ENCODE results near the gene USP15. TPM values are rescaled to one million over a fixed set of nuclear protein-coding genes. Genes with fewer than 3 reads are reported as not detected.

USP15 gene
- total and polyA plus RNA-seq, 2 of the 8 experiments (the other 6 are each of a cell fraction or from before 2014, with no cell fraction given): 12.7 to 38.6 TPM

- Histone ChIP-seq H3K27me3 (replicated peaks in 1 of 4; ENCODE audit: control insufficient read depth in 3 of 4, extremely low read depth in 1 of 4, insufficient read depth in 3 of 4, low read length in 3 of 4) (no peaks in the 10 kb centered on the region), H3K9ac (replicated peaks in 1 of 4; ENCODE audit: extremely low read depth in 1 of 4, low read depth in 3 of 4, low read length in 3 of 4) (no peak overlapping the region), H3K79me2 (ENCODE audit: control insufficient read depth in 1 of 2, insufficient read depth in 2 of 2, low read length in 2 of 2) (no peaks in the 10 kb centered on the region), H4K91ac (replicated peaks; ENCODE audit: insufficient read length, low read length) (no peak overlapping the region), H3K4me1 (replicated peaks in 1 of 4; ENCODE audit: control insufficient read depth in 3 of 4, insufficient read depth in 4 of 4, low read length in 3 of 4) (no peaks in the 10 kb centered on the region), H3K36me3 (ENCODE audit: control insufficient read depth in 2 of 4, insufficient read depth in 4 of 4, low read length in 3 of 4) (no peaks in the 10 kb centered on the region), H2BK20ac (ENCODE audit: low read length) (no peak overlapping the region), H3K4ac (replicated peaks; ENCODE audit: insufficient read length, low read depth, low read length) (no peak overlapping the region), H2BK12ac (ENCODE audit: low read depth, low read length) (no peak overlapping the region), H2BK120ac (replicated peaks; ENCODE audit: low read depth, low read length) (no peak overlapping the region), H2AK5ac (ENCODE audit: low read depth, low read length) (no peak overlapping the region), H4K20me1 (replicated peaks in 1 of 2; ENCODE audit: control insufficient read depth in 1 of 2, insufficient read depth in 2 of 2, low read length in 2 of 2) (peaks cover 0 to 1% of the 10 kb centered on the region in 2 experiments), H2BK15ac (ENCODE audit: low read length) (no peak overlapping the region), H2AFZ (ENCODE audit: low read length) (no peak overlapping the region), H3K27ac (ENCODE audit: low read depth, low read length) (no peak overlapping the region), H3K56ac (replicated peaks; ENCODE audit: insufficient read length, low read depth, low read length) (no peak overlapping the region), H4K5ac (ENCODE audit: insufficient read length, low read depth, low read length) (no peak overlapping the region), H3K14ac (ENCODE audit: insufficient read length) (no peak overlapping the region), H3K4me2 (ENCODE audit: insufficient read depth in 1 of 2, low read depth in 2 of 2, low read length in 2 of 2) (no peak overlapping the region), H3K18ac (ENCODE audit: extremely low read depth, low read length) (no peak overlapping the region), H3K23me2 (ENCODE audit: low read depth, low read length) (no peaks in the 10 kb centered on the region), H3K79me1 (ENCODE audit: low read depth, low read length) (no peaks in the 10 kb centered on the region), H3K4me3 (ENCODE audit: extremely low read depth in 1 of 4, insufficient read depth in 2 of 4, low read depth in 3 of 4, low read length in 4 of 4) (no peak overlapping the region), H4K8ac (ENCODE audit: extremely low read depth, insufficient read depth, low read length) (no peak overlapping the region), H3K23ac (ENCODE audit: insufficient read length) (no peak overlapping the region), H2BK5ac (ENCODE audit: low read depth, low read length) (no peak overlapping the region), H3K9me3 (ENCODE audit: insufficient read depth in 2 of 2, low read depth in 1 of 2, low read length in 1 of 2) (no peaks in the 10 kb centered on the region)
- TF ChIP-seq CBX8 (IDR thresholded peaks at IDR 0.05; ENCODE audit: borderline replicate concordance, low read depth, low read length) (no peak), BCL11A (IDR thresholded peaks at IDR 0.05; ENCODE audit: low read depth in 2 of 2, low read length in 2 of 2) (no peak), SIN3A (conservative IDR thresholded peaks at IDR 0.05 in 1 of 2, IDR thresholded peaks at IDR 0.05 in 1 of 2; ENCODE audit: low read depth in 1 of 2, low read length in 2 of 2) (no peak), SP2 (IDR thresholded peaks at IDR 0.05; ENCODE audit: low read length) (no peak), SAP30 (IDR thresholded peaks at IDR 0.05; ENCODE audit: insufficient read depth, insufficient replicate concordance, low read length) (no peak), BRCA1 (IDR thresholded peaks at IDR 0.05; ENCODE audit: low read depth, low read length) (no peak), BACH1 (IDR thresholded peaks at IDR 0.05; ENCODE audit: low read length) (no peak), GABPA (IDR thresholded peaks at IDR 0.05; ENCODE audit: borderline replicate concordance, insufficient read depth, low read length) (no peak), KDM5A (IDR thresholded peaks at IDR 0.05; ENCODE audit: low read length) (no peak), NRF1 (IDR thresholded peaks at IDR 0.05; ENCODE audit: low read depth, low read length) (no peak), TEAD4 (IDR thresholded peaks at IDR 0.05; ENCODE audit: low read depth, low read length) (no peak), SIX5 (IDR thresholded peaks at IDR 0.05; ENCODE audit: low read depth, low read length) (no peak), EGR1 (IDR thresholded peaks at IDR 0.05; ENCODE audit: borderline replicate concordance, low read depth, low read length) (no peak), NANOG (IDR thresholded peaks at IDR 0.05; ENCODE audit: insufficient read depth, low read depth, low read length, poor library complexity, severe bottlenecking) (no peak), CBX5 (IDR thresholded peaks at IDR 0.05; ENCODE audit: low read depth, low read length) (no peak)
- ChIA-PET CTCF (ENCODE audit: partially characterized antibody) (no interaction called here), POLR2A (ENCODE audit: partially characterized antibody) (no interaction called here)
- DNase-seq (ENCODE audit: low read depth in 1 of 2, low spot score in 2 of 2) (no peak), FAIRE-seq (no peak)
- 87% methylated on average over 1 of the region's 1 CpG; no CpG with 5 or more reads in 1 of the 2 experiments for WGBS, 2 experiments (ENCODE audit: extremely low coverage in 1 of 2, insufficient coverage in 1 of 2, insufficient read length in 1 of 2, insufficient replicate concordance in 2 of 2, low coverage in 1 of 2, low lambda C conversion rate in 2 of 2, missing lambda C conversion rate in 1 of 2)
Measured at GRCh38 chr12:62331306-62331705, 71.1 kb downstream of the USP15 start.

Data from H1 (cell line).